Measurements from ENCODE around the gene LPGAT1. TPM values are rescaled to one million over a fixed set of nuclear protein-coding genes. Genes with fewer than 3 reads are reported as not detected.

LPGAT1 gene
- total RNA-seq, 3 donors from 2014 or later (not counting 1 experiment from before 2014, with no cell fraction given), result 58.6 to 76.3 (median 71.5) TPM

- Histone ChIP-seq H3K9me3 (ENCODE audit: control insufficient read depth, insufficient read depth, low read length) (peaks cover 3% of the 10 kb centered on the region), H3K4me3 (ENCODE audit: low read length) (no peak overlapping the region), H3K27me3 (ENCODE audit: control insufficient read depth, insufficient read depth, low read length) (no peaks in the 10 kb centered on the region), H3K4me1 (ENCODE audit: control insufficient read depth, insufficient read depth, low read length) (no peaks in the 10 kb centered on the region), H3K36me3 (ENCODE audit: control insufficient read depth, insufficient read depth, low read length) (peaks cover 13% of the 10 kb centered on the region), H3K27ac (ENCODE audit: low read length) (no peak overlapping the region)
- no peaks in the 10 kb centered on the region for H3K9me3 Mint-ChIP-seq
- ATAC-seq (no peak), DNase-seq (no peak)
- H3K27ac Mint-ChIP-seq, result no peak overlapping the region
- no peak overlapping the region for H3K4me3 Mint-ChIP-seq
- H3K36me3 Mint-ChIP-seq, result peaks cover 23% of the 10 kb centered on the region
- WGBS (ENCODE audit: insufficient coverage), result 100% methylated on average over 3 of the region's 3 CpGs
- TF ChIP-seq, protein P1, sequence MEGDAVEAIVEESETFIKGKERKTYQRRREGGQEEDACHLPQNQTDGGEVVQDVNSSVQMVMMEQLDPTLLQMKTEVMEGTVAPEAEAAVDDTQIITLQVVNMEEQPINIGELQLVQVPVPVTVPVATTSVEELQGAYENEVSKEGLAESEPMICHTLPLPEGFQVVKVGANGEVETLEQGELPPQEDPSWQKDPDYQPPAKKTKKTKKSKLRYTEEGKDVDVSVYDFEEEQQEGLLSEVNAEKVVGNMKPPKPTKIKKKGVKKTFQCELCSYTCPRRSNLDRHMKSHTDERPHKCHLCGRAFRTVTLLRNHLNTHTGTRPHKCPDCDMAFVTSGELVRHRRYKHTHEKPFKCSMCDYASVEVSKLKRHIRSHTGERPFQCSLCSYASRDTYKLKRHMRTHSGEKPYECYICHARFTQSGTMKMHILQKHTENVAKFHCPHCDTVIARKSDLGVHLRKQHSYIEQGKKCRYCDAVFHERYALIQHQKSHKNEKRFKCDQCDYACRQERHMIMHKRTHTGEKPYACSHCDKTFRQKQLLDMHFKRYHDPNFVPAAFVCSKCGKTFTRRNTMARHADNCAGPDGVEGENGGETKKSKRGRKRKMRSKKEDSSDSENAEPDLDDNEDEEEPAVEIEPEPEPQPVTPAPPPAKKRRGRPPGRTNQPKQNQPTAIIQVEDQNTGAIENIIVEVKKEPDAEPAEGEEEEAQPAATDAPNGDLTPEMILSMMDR (IDR thresholded peaks at IDR 0.05), result no peak
- intact Hi-C loops (cut with micrococcal nuclease), result no loop called here
- no peaks in the 10 kb centered on the region for H3K27me3 Mint-ChIP-seq (ENCODE audit: low read depth in 2 of 2)
- peaks cover 36 to 40% of the 10 kb centered on the region in 2 donors for H3K4me1 Mint-ChIP-seq
Observed at GRCh38 chr1:211800925-211801607, 29.5 kb downstream of the LPGAT1 start.

DNA sequence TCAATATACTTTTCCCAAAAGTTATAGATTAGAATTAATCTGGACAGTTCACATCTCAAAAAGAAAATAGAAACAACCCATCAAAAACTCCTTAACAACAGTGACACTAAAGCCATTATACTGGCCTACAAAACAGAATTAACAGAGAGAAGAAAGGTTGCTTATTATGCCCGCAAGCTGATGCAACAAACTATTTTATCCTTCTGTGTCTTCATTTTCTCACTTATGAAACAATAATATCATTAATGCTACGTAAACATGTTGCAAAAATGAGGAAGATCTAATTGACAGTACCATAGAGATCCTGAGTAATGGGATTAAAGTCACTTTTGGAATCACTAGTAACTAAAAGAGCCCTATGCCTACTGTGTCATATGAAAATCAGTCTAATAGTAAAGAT is 32.6 kb downstream of the LPGAT1 start:
- peaks cover 9% of the 10 kb centered on the region for H3K36me3 ChIP-seq (ENCODE audit: control insufficient read depth, insufficient read depth, low read length)
- TF ChIP-seq, protein P1 (IDR thresholded peaks at IDR 0.05), result no peak
- H3K27me3 Mint-ChIP-seq (ENCODE audit: low read depth in 2 of 2), result no peaks in the 10 kb centered on the region
- intact Hi-C loops (cut with micrococcal nuclease), result no loop called here
- no CpG with 5 or more reads among the region's 2 CpGs for WGBS (ENCODE audit: insufficient coverage)
- no peaks in the 10 kb centered on the region for H3K4me1 ChIP-seq (ENCODE audit: control insufficient read depth, insufficient read depth, low read length)
- no peak overlapping the region for H3K4me3 Mint-ChIP-seq
- no peak overlapping the region for H3K27ac ChIP-seq (ENCODE audit: low read length)
- DNase-seq (no peak), ATAC-seq (no peak)
- H3K4me1 Mint-ChIP-seq, result peaks cover 32 to 40% of the 10 kb centered on the region in 2 donors
- peaks cover 16% of the 10 kb centered on the region for H3K36me3 Mint-ChIP-seq
- H3K9me3 ChIP-seq (ENCODE audit: control insufficient read depth, insufficient read depth, low read length), result peaks cover 3% of the 10 kb centered on the region
- H3K9me3 Mint-ChIP-seq, result no peaks in the 10 kb centered on the region
- H3K27ac Mint-ChIP-seq, result no peak overlapping the region
- H3K4me3 ChIP-seq (ENCODE audit: low read length), result no peak overlapping the region
- H3K27me3 ChIP-seq (ENCODE audit: control insufficient read depth, insufficient read depth, low read length), result no peaks in the 10 kb centered on the region

- WGBS (ENCODE audit: insufficient coverage), result 100% methylated on average over 2 of the region's 2 CpGs
- intact Hi-C loops (cut with micrococcal nuclease), result no loop called here
- H3K27ac Mint-ChIP-seq, result peak overlapping the region in 1 of 2 donors; percentile 25
- TF ChIP-seq, protein P1 (IDR thresholded peaks at IDR 0.05), result no peak
- no peak overlapping the region for H3K4me3 Mint-ChIP-seq
- H3K9me3 Mint-ChIP-seq, result no peaks in the 10 kb centered on the region
- no peaks in the 10 kb centered on the region for H3K27me3 Mint-ChIP-seq (ENCODE audit: low read depth in 2 of 2)
- no peaks in the 10 kb centered on the region for H3K27me3 ChIP-seq (ENCODE audit: control insufficient read depth, insufficient read depth, low read length)
- no peak for ATAC-seq
- no peak overlapping the region for H3K4me3 ChIP-seq (ENCODE audit: low read length)
- H3K9me3 ChIP-seq (ENCODE audit: control insufficient read depth, insufficient read depth, low read length), result no peaks in the 10 kb centered on the region
- no peaks in the 10 kb centered on the region for H3K4me1 ChIP-seq (ENCODE audit: control insufficient read depth, insufficient read depth, low read length)
- no peaks in the 10 kb centered on the region for H3K36me3 Mint-ChIP-seq
- H3K27ac ChIP-seq (ENCODE audit: low read length), result no peak overlapping the region
- no peaks in the 10 kb centered on the region for H3K4me1 Mint-ChIP-seq
- no peak for DNase-seq
- H3K36me3 ChIP-seq (ENCODE audit: control insufficient read depth, insufficient read depth, low read length), result peaks cover 30% of the 10 kb centered on the region
Observed at GRCh38 chr1:211791979-211792378, 38.6 kb downstream of the LPGAT1 start.

All from natural killer cell (primary cell).